Measurements from ENCODE around the gene SRPX2.

DNA sequence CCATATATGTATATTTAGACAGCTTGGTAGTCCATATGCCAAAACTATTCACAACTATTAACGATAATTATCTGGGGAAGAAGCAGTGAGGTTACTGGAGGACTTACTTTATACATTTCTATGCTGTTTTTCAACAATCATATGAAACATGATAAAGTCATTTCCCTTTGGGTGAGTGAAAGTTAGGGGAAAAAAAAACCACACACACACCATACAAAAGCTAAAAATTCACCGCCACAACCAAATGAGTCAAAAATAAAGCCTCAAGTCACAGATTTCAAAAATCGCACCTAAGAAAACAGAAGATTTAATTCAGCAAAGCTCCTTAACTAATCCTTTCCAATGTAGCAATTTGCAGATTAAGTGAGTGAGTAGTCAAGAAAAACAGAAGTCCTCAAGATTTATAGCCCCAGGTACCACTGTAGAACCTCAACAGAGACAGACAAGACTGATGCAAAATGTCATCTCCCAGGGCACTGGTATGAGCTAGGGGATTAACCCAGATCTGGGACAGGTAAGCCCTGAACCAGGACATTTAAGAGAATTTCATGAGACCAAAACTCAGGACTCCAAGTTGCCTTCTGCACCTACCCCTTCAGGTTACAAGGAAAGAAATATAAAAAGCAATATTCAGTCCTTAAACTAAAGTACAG lies 52.8 kb downstream of the SRPX2 start:
- TF ChIP-seq, protein P1, sequence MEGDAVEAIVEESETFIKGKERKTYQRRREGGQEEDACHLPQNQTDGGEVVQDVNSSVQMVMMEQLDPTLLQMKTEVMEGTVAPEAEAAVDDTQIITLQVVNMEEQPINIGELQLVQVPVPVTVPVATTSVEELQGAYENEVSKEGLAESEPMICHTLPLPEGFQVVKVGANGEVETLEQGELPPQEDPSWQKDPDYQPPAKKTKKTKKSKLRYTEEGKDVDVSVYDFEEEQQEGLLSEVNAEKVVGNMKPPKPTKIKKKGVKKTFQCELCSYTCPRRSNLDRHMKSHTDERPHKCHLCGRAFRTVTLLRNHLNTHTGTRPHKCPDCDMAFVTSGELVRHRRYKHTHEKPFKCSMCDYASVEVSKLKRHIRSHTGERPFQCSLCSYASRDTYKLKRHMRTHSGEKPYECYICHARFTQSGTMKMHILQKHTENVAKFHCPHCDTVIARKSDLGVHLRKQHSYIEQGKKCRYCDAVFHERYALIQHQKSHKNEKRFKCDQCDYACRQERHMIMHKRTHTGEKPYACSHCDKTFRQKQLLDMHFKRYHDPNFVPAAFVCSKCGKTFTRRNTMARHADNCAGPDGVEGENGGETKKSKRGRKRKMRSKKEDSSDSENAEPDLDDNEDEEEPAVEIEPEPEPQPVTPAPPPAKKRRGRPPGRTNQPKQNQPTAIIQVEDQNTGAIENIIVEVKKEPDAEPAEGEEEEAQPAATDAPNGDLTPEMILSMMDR (IDR thresholded peaks at IDR 0.05) = no peak
- TF ChIP-seq POLR2A (IDR thresholded peaks at IDR 0.05) (no peak), EP300 (IDR thresholded peaks at IDR 0.05) (no peak), POLR2AphosphoS5 (IDR thresholded peaks at IDR 0.05) (no peak)

All from suprapubic skin (tissue), 4 donors.